ENCODE results near the gene ALG2. TPM values are rescaled to one million over a fixed set of nuclear protein-coding genes. Genes with fewer than 3 reads are reported as not detected.

The ALG2 gene
- 31.4 and 39.4 TPM in 2 replicates for total RNA-seq

GRCh38 chr9:99221621-99222415 is at the start of gene ALG2, which contains the start of gene SEC61B:
Gene ALG2, minus strand, starts transcription at chr9:99221942. Its CDS starts 48 bp downstream, at chr9:99221894.
Gene SEC61B, plus strand, starts transcription at chr9:99222282. Its CDS starts 82 bp downstream, at chr9:99222364.

Other genes with a start within 250 kb of the ALG2 start
- 34.0 and 42.2 TPM in 2 replicates for gene TGFBR1, start 116.8 kb downstream of the ALG2 start, total RNA-seq
- 129 and 178 TPM in 2 replicates for gene SEC61B, start 340 bp upstream of the ALG2 start, total RNA-seq

Data from airway epithelial cell (primary cell).